ENCODE results near the gene RCAN3. TPM values are rescaled to one million over a fixed set of nuclear protein-coding genes. Genes with fewer than 3 reads are reported as not detected.
"Not testable (repeated sequence)": the region's sequence is repeated elsewhere in the genome, so short reads cannot be mapped to it uniquely, and the experiment has no call there.

The RCAN3 gene
- total RNA-seq, 1 donor from 2014 or later, result 11.3 TPM

DNA sequence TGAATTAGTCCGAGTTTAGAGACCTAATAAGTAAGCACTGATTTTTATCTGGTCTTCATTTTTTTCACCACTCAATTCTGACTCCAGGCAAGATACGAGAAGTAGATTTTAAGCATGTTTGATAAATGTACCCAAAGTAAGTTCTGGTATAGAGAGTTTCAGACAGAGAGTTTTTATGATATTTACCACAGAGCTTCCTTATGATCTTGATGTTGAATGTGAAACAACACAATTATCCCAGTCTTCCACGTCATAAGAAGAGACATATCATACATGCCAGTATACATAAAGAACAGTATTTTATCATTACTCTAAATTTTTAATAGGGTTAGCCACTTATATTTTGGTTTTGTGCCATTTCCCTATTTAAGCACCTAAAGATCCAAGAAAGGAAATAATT lies 45.4 kb downstream of the RCAN3 start:
- no peaks in the 10 kb centered on the region for H3K36me3 ChIP-seq
- DNase-seq (no peak), ATAC-seq (no peak)
- no peak for TF ChIP-seq CTCF (IDR thresholded peaks at IDR 0.05)
- no peaks in the 10 kb centered on the region for H3K4me1 ChIP-seq
- H3K27me3 ChIP-seq, result no peaks in the 10 kb centered on the region
- no peaks in the 10 kb centered on the region for H3K9me3 ChIP-seq
- no peak overlapping the region for H3K27ac ChIP-seq
- no peak overlapping the region for H3K4me3 ChIP-seq
- intact Hi-C loops (cut with DNase I), result no loop called here

- H3K27me3 ChIP-seq; H3K27ac ChIP-seq; intact Hi-C loops (cut with DNase I); H3K4me1 ChIP-seq; H3K9me3 ChIP-seq; ATAC-seq; H3K4me3 ChIP-seq; H3K36me3 ChIP-seq: not testable (repeated sequence)
- peak; percentile 5 for DNase-seq
These were observed 46.6 kb downstream of the RCAN3 start for GRCh38 chr1:24549210-24549609.

DNA sequence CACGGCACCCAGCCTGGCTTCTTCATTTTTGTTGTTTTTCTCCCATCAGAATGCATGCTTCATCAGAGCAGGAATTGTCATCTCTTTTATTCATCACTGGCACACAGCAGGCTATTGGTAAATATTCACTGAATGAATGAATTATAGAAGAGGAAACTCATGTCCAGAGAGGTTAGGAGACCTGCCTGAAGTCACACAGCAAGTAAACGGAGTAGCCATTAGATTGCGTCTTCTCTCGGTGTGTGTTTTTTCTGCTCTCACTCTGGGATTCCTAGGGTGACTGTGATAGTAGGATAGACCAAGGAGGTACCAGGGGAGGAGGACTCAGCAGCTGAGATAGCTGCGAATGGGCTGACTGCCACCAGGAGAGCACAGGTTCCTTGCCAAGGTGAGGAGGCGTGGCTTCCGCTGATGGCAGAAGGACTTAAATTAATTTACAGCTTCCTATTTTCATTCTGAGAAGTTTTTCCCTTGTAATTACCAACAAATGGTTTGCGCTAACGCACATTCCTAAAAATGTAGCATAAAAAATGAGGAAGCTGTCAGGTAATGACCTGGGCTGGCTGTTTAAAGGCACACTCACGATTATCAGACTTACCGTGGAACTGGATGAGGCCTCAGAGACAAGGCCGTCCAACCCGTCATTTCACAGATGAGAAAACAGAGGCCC lies 48.8 kb downstream of the RCAN3 start:
- Histone ChIP-seq H3K27ac (no peak overlapping the region), H3K9me3 (no peaks in the 10 kb centered on the region), H3K36me3 (no peaks in the 10 kb centered on the region), H3K4me3 (no peak overlapping the region), H3K4me1 (no peaks in the 10 kb centered on the region), H3K27me3 (peaks cover 10% of the 10 kb centered on the region)
- intact Hi-C loops (cut with DNase I), result no loop called here
- DNase-seq (peak; percentile 11), ATAC-seq (no peak)
- TF ChIP-seq CTCF (IDR thresholded peaks at IDR 0.05), result no peak

- no peak for TF ChIP-seq CTCF (IDR thresholded peaks at IDR 0.05)
- Histone ChIP-seq H3K9me3 (no peaks in the 10 kb centered on the region), H3K36me3 (no peaks in the 10 kb centered on the region), H3K4me3 (no peak overlapping the region), H3K27me3 (peaks cover 14% of the 10 kb centered on the region), H3K27ac (no peak overlapping the region), H3K4me1 (no peaks in the 10 kb centered on the region)
- intact Hi-C loops (cut with DNase I), result no loop called here
- peak; percentile 44 for DNase-seq
- no peak for ATAC-seq
These were observed 49.4 kb downstream of the RCAN3 start for GRCh38 chr1:24551960-24552571.

- peak; percentile 5 for DNase-seq
- H3K36me3 ChIP-seq, result no peaks in the 10 kb centered on the region
- H3K9me3 ChIP-seq, result no peaks in the 10 kb centered on the region
- TF ChIP-seq CTCF (IDR thresholded peaks at IDR 0.05), result no peak
- H3K4me1 ChIP-seq, result no peaks in the 10 kb centered on the region
- H3K27ac ChIP-seq, result no peak overlapping the region
- peaks cover 23% of the 10 kb centered on the region for H3K27me3 ChIP-seq
- intact Hi-C loops (cut with DNase I), result no loop called here
- no peak for ATAC-seq
- no peak overlapping the region for H3K4me3 ChIP-seq
These were observed 51.3 kb downstream of the RCAN3 start for GRCh38 chr1:24553931-24554330.

DNA sequence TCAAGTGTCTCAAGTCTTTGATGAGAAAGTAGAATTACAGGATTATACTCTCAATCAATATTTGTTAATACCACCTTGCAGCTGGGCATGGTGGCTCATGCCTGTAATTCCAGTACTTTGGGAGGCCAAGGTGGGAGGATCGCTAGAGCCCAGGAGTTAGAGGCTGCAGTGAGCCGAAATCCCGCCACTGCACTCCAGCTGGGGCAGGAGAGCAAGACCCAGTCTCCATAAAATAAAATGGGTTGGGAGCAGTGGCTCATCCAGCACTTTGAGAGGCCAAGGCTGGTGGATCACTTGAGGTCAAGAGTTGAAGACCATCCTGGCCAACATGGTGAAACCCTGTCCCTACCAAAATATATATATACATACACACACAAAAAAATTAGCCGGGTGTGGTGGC lies 52.1 kb downstream of the RCAN3 start:
- TF ChIP-seq CTCF (IDR thresholded peaks at IDR 0.05), result no peak
- Histone ChIP-seq H3K4me1 (no peaks in the 10 kb centered on the region), H3K27me3 (peaks cover 23% of the 10 kb centered on the region), H3K27ac (no peak overlapping the region), H3K4me3 (no peak overlapping the region), H3K9me3 (no peaks in the 10 kb centered on the region), H3K36me3 (no peaks in the 10 kb centered on the region)
- no peak for ATAC-seq
- DNase-seq, result peak; percentile 29
- intact Hi-C loops (cut with DNase I), result no loop called here

Measured in upper lobe of right lung (tissue), 1 donor.